ES-I3 (cell line): Measurements from ENCODE around the gene ARID5A.

ENCODE experiments used
- H3K36me3 ChIP-seq: 2 replicates; pipeline ENCODE4 v1.6.1; 2013; ENCODE audit warnings: mild to moderate bottlenecking, low read length, control low read depth, moderate library complexity; ENCODE audit not compliant: insufficient read depth
- H3K4me1 ChIP-seq: 2 replicates; pipeline ENCODE4 v1.6.1; 2013; ENCODE audit warnings: mild to moderate bottlenecking, control low read depth, low read length; ENCODE audit not compliant: insufficient read depth
- H3K9ac ChIP-seq: 2 replicates; pipeline ENCODE4 v1.6.1; 2013; ENCODE audit warnings: low read depth, mild to moderate bottlenecking, low read length, moderate library complexity
- H3K9me3 ChIP-seq: 2 replicates; pipeline ENCODE4 v1.6.1; 2013; ENCODE audit warnings: mild to moderate bottlenecking, low read length, moderate library complexity; ENCODE audit not compliant: control insufficient read depth, insufficient read depth

Gene ARID5A

DNA sequence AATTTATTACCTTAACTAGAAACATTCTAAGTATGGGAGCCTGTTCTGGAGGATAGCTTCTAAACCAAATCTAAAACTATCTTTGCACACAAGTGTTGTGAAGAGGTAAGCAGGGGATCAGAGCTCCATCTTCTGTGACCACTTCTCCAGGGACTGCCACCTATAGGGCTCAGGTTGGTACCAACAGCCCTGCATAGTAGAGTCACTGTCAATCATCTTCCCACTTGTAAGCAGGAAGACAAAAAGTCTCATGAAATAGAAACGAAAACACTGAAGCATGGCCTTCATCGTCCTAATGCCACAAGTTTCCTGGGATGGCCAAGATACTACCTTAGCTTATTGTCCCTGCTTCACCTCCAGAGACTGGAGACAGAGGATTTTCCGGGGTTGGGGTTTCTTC, 57.7 kb downstream of the ARID5A start:
- peaks cover 10% of the 10 kb centered on the region for H3K36me3 ChIP-seq
- no peaks in the 10 kb centered on the region for H3K4me1 ChIP-seq
- H3K9ac ChIP-seq, result no peak overlapping the region
- no peaks in the 10 kb centered on the region for H3K9me3 ChIP-seq

GRCh38 chr2:96594691-96595152, 58.2 kb downstream of the ARID5A start:
- no peaks in the 10 kb centered on the region for H3K9me3 ChIP-seq
- H3K9ac ChIP-seq, result no peak overlapping the region
- H3K4me1 ChIP-seq, result no peaks in the 10 kb centered on the region
- peaks cover 10% of the 10 kb centered on the region for H3K36me3 ChIP-seq

- H3K9ac ChIP-seq, result no peak overlapping the region
- no peaks in the 10 kb centered on the region for H3K4me1 ChIP-seq
- H3K36me3 ChIP-seq, result peaks cover 16% of the 10 kb centered on the region
- no peaks in the 10 kb centered on the region for H3K9me3 ChIP-seq
Measured at GRCh38 chr2:96596596-96596995, 60.0 kb downstream of the ARID5A start.

DNA sequence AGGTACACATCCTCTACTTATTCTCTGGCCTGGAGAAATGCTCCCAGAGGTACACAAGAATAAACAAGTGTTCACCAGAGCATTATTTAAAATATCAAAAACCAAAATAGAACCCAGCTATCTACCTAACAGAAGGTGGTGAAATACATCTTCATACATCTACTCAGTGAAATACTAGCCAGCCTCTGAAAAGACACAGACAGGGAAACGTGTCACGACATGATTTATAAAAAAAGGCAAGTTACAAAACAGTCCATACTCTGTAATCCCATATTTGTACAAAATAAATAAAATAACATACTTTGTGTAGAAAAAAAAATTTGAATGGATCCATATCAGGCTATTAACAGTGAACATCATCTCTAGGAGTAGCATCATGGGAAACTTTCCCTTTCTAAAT, 63.4 kb downstream of the ARID5A start:
- Histone ChIP-seq H3K36me3 (peaks cover 19% of the 10 kb centered on the region), H3K4me1 (no peaks in the 10 kb centered on the region), H3K9me3 (no peaks in the 10 kb centered on the region), H3K9ac (no peak overlapping the region)

DNA sequence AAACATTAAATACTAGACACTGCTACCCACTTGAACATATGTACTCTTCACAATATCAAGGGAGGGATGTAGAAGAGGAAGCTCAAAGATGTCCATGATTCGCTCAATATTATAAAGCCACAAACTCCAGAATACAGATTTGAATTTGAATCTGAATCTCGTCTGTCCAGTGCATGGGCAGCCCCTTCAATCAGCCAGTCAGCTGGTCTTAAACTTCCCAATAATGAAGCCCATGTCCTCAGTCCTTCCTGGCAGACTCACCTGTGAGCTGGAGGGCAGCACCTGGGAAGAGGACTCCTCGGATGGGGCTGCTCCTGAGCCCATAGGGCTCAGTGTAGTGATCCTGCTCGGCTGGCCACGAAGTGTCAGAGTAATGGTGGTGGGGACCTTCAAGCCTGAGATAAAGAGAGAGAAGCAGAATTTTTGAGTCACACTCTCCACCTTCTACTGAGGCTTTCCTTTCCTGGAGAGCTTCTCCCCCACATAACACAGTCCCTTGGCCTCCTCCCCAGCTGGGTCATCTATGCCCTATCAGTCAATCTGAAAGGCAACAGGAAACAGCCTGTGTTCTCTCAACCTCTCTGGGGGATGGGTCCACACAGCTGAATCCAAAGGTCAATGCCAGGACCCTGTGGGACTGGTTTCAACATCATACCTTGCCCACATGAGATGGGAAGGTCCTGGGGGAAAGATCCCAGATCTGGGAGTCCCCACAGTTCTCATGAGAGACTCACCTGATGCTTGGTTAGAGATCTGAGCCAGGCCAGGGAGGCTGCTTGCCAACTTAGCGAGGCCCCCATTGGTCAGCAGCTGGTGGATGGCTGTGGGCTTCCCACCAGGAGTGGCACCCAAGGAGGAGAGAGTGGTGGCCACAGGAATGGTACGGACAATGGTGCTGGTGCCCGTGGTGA, 65.1 kb downstream of the ARID5A start:
- H3K9me3 ChIP-seq, result no peaks in the 10 kb centered on the region
- H3K4me1 ChIP-seq, result no peaks in the 10 kb centered on the region
- H3K9ac ChIP-seq, result no peak overlapping the region
- peaks cover 26% of the 10 kb centered on the region for H3K36me3 ChIP-seq
